Caco-2 (cell line): ENCODE measurements around the gene ZNF787. TPM values are rescaled to one million over a fixed set of nuclear protein-coding genes. Genes with fewer than 3 reads are reported as not detected.
"Not testable (repeated sequence)": the region's sequence is repeated elsewhere in the genome, so short reads cannot be mapped to it uniquely, and the experiment has no call there.

Experiments
- BruUV-seq: library from RNA; stranded (reverse); fragments of 400-500 nt; replicated peaks from 2 replicates; lab custom pipeline; 2021; lab: Mats Ljungman, UMichigan
- CTCF ChIA-PET: fragments of 300-600 bp; sonication (Branson Sonifier 250); formaldehyde crosslinking; loops from one replicate; lab custom pipeline; 2022; ENCODE audit warnings: antibody characterized with exemption; lab: Charles Lee
- POLR2A ChIA-PET: fragments of 300-600 bp; sonication (Branson Sonifier 250); formaldehyde crosslinking; loops from one replicate; lab custom pipeline; 2022; ENCODE audit warnings: antibody characterized with exemption; lab: Charles Lee
- DNase-seq, 2 experiments: peaks; one replicate each; pipeline versions ENCODE4 v3.0.0 to v3.0.0-alpha.2; 2020 to 2022
- H3K27me3 ChIP-seq: replicated peaks from 2 replicates; pipeline ENCODE4 v1.6.0; 2011; ENCODE audit warnings: low read length; ENCODE audit not compliant: control insufficient read depth, insufficient read depth
- H3K36me3 ChIP-seq: 2 replicates; pipeline ENCODE4 v1.5.1; 2011; ENCODE audit warnings: low read length; ENCODE audit not compliant: control insufficient read depth, insufficient read depth
- H3K4me1 ChIP-seq: fragments of 250-450 bp; sonication (Bioruptor Pico); 2 replicates; pipeline ENCODE4 v1.5.1; 2020; ENCODE audit warnings: mild to moderate bottlenecking
- H3K4me3 ChIP-seq: 2 replicates; pipeline ENCODE4 v1.5.1; 2011; ENCODE audit warnings: low read depth, mild to moderate bottlenecking, control low read depth, low read length
- H3K9me3 ChIP-seq: fragments of 250-450 bp; sonication (Bioruptor Pico); 2 replicates; pipeline ENCODE4 v1.5.1; 2020; ENCODE audit warnings: mild to moderate bottlenecking, moderate library complexity
- H3K27ac Mint-ChIP-seq: one replicate; pipeline ENCODE4 v1.8.0; 2022; ENCODE audit warnings: mixed read lengths; ENCODE audit not compliant: unreplicated experiment
- H3K27me3 Mint-ChIP-seq: one replicate; pipeline ENCODE4 v1.8.0; 2022; ENCODE audit warnings: mixed read lengths; ENCODE audit not compliant: insufficient read depth, unreplicated experiment
- H3K36me3 Mint-ChIP-seq: one replicate; pipeline ENCODE4 v1.8.0; 2022; ENCODE audit warnings: mild to moderate bottlenecking, mixed read lengths; ENCODE audit not compliant: insufficient read depth, unreplicated experiment
- H3K4me1 Mint-ChIP-seq: one replicate; pipeline ENCODE4 v1.8.0; 2022; ENCODE audit warnings: low read depth, mixed read lengths; ENCODE audit not compliant: unreplicated experiment
- H3K4me3 Mint-ChIP-seq: one replicate; pipeline ENCODE4 v1.8.0; 2022; ENCODE audit warnings: mild to moderate bottlenecking, moderate library complexity, mixed read lengths; ENCODE audit not compliant: unreplicated experiment
- H3K9me3 Mint-ChIP-seq: one replicate; pipeline ENCODE4 v1.8.0; 2022; ENCODE audit warnings: mixed read lengths; ENCODE audit not compliant: unreplicated experiment
- intact Hi-C: fragments of 100-400 bp; cut with micrococcal nuclease; formaldehyde crosslinking; loops from one replicate; pipeline ENCODE4 v1.10.0; 2022; ENCODE audit not compliant: unreplicated experiment
- total RNA-seq: library from RNA; stranded (reverse); gene quantifications from 2 replicates; pipeline ENCODE4 v1.2.3, GENCODE V29; 2022
- TF ChIP-seq, protein P1 (sequence below), 2 experiments: fragments of 200-600 bp in 1 of 2; IDR thresholded peaks; 1 replicate in 1 of 2; 2 replicates in 1 of 2; pipeline versions ENCODE4 v1.5.1 to v1.8.0; 2011 to 2022; ENCODE audit warnings: antibody characterized with exemption in 1 of 2, control low read depth in 1 of 2, inconsistent platforms in 1 of 2, low read depth in 1 of 2, low read length in 1 of 2, mild to moderate bottlenecking in 1 of 2, moderate library complexity in 1 of 2; ENCODE audit not compliant: insufficient read depth in 1 of 2, severe bottlenecking in 1 of 2, unreplicated experiment in 1 of 2

ZNF787 gene
- total RNA-seq, 1 experiment from 2014 or later, result 60.0 TPM

DNA sequence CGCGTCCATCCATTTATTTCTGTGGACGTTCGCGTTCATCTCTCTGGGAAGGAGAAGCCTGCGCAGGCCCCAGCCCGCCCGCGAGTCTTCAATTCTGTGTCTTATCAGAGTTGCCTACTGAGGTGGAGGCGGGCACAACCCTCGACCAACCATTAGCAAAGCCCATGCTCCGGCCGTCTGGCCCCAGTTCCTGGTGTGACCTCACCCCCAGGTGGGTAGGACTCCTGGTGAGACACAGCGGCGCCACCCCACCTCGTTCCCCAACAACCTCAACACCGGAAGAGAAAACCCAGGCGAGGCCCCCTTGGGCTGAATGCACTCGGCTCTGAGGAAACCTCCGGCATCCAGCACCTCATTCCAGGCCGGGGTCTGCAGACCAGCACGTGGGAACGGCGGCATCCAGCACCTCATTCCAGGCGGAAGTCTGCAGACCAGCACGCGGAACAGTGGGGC, 14.7 kb downstream of the ZNF787 start:
- no peaks in the 10 kb centered on the region for H3K27me3 Mint-ChIP-seq
- H3K4me3 Mint-ChIP-seq, result no peak overlapping the region
- intact Hi-C loops, result no loop called here
- DNase-seq, result no peak
- no peaks in the 10 kb centered on the region for H3K9me3 Mint-ChIP-seq
- peaks cover 71% of the 10 kb centered on the region for H3K36me3 Mint-ChIP-seq
- no peaks in the 10 kb centered on the region for H3K27me3 ChIP-seq
- TF ChIP-seq, protein P1, sequence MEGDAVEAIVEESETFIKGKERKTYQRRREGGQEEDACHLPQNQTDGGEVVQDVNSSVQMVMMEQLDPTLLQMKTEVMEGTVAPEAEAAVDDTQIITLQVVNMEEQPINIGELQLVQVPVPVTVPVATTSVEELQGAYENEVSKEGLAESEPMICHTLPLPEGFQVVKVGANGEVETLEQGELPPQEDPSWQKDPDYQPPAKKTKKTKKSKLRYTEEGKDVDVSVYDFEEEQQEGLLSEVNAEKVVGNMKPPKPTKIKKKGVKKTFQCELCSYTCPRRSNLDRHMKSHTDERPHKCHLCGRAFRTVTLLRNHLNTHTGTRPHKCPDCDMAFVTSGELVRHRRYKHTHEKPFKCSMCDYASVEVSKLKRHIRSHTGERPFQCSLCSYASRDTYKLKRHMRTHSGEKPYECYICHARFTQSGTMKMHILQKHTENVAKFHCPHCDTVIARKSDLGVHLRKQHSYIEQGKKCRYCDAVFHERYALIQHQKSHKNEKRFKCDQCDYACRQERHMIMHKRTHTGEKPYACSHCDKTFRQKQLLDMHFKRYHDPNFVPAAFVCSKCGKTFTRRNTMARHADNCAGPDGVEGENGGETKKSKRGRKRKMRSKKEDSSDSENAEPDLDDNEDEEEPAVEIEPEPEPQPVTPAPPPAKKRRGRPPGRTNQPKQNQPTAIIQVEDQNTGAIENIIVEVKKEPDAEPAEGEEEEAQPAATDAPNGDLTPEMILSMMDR (IDR thresholded peaks at IDR 0.05; ENCODE audit: insufficient read depth in 1 of 2, low read depth in 1 of 2, low read length in 1 of 2, severe bottlenecking in 1 of 2, unreplicated experiment in 1 of 2), result no peak
- H3K27ac Mint-ChIP-seq, result peak overlapping the region; percentile 48
- CTCF ChIA-PET, result no interaction called here
- H3K9me3 ChIP-seq, result no peaks in the 10 kb centered on the region
- peaks cover 1% of the 10 kb centered on the region for H3K36me3 ChIP-seq
- H3K4me1 ChIP-seq, result peaks cover 10% of the 10 kb centered on the region
- BruUV-seq, result no TSS peak
- POLR2A ChIA-PET, result no interaction called here
- peaks cover 6% of the 10 kb centered on the region for H3K4me1 Mint-ChIP-seq
- no peak overlapping the region for H3K4me3 ChIP-seq

DNA sequence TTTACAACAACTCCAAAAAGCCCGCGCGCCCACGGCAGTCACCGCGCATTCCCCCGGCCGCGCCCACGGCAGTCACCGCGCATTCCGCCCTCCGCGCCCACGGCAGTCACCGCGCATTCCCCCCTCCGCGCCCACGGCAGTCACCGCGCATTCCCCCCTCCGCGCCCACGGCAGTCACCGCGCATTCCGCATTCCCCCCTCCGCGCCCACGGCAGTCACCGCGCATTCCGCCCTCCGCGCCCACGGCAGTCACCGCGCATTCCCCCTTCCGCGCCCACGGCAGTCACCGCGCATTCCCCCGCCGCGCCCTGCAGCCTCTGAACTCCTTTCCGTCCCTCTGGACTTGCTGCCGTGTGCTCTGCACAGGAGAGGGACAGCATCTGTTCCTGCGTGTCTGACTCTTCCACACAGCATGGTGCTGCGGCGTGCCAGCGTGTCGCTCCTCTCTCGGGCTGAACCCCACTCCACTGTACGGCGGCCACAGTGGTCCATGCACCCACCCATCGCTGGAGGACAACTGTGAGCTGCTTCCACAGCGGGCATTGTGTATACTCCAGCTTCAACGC, 15.2 kb downstream of the ZNF787 start:
- H3K36me3 ChIP-seq, H3K9me3 Mint-ChIP-seq, H3K27me3 ChIP-seq, BruUV-seq, H3K4me3 Mint-ChIP-seq, POLR2A ChIA-PET, H3K4me3 ChIP-seq, H3K27me3 Mint-ChIP-seq, H3K4me1 ChIP-seq, H3K9me3 ChIP-seq, H3K4me1 Mint-ChIP-seq, DNase-seq: not testable (repeated sequence)
- intact Hi-C loops, result loop anchor here (1.0 kb wide), 1 partner anchor 66 kb away; no protein-coding TSS in a partner anchor
- Mint-ChIP-seq H3K27ac (peak overlapping the region; percentile 48), H3K36me3 (peaks cover 76% of the 10 kb centered on the region)
- CTCF ChIA-PET, result interaction anchor here (1.4 kb wide), 1 partner anchor 228 kb away, joined by 4 read pairs; no protein-coding TSS in a partner anchor

DNA sequence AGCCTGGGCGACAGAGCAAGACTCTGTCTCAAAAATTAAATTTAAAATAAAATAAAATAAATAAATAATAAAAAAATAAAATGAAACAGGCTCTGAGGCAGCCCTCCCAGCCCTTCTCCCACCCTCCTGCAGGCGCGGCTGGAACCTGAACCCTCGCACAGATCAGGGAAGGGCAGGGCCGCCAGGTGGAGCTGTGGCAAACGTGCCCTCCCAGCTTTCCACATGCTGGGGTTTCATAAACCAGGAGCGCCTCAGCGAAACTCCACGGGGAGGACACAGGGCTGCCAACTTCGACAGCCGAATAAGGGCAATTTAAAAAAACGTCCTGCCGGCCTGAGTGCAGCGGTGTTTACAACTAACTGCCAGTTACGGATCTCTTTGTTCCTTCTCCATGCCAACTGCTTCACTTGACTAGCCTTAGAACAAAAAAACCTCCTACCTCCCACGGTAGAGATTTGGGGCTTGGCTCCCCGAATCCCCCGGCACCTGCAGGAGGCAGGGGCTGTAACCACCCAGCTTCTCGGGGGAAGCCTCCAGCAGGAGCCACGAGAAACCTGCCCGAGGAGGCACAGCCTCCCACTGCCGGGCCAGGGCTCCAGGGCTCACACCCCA, 15.9 kb downstream of the ZNF787 start:
- TF ChIP-seq, protein P1 (IDR thresholded peaks at IDR 0.05; ENCODE audit: insufficient read depth in 1 of 2, low read depth in 1 of 2, low read length in 1 of 2, severe bottlenecking in 1 of 2, unreplicated experiment in 1 of 2), result peak; percentile 36 to 46
- no peak overlapping the region for H3K4me3 ChIP-seq
- peaks cover 1% of the 10 kb centered on the region for H3K36me3 ChIP-seq
- Mint-ChIP-seq H3K4me3 (no peak overlapping the region), H3K27me3 (no peaks in the 10 kb centered on the region), H3K4me1 (peaks cover 6% of the 10 kb centered on the region), H3K9me3 (no peaks in the 10 kb centered on the region), H3K27ac (peak overlapping the region; percentile 48), H3K36me3 (peaks cover 77% of the 10 kb centered on the region)
- POLR2A ChIA-PET, result no interaction called here
- H3K9me3 ChIP-seq, result no peaks in the 10 kb centered on the region
- H3K4me1 ChIP-seq, result no peaks in the 10 kb centered on the region
- no peaks in the 10 kb centered on the region for H3K27me3 ChIP-seq
- CTCF ChIA-PET, result interaction anchor here (1.0 to 1.4 kb wide), 2 partner anchors 66 to 228 kb away, joined by 3 to 4 read pairs; no protein-coding TSS in a partner anchor
- intact Hi-C loops, result loop anchor here (1.0 kb wide), 1 partner anchor 67 kb away; no protein-coding TSS in a partner anchor
- DNase-seq, result peak in 1 of 2 experiments; percentile 56
- no TSS peak for BruUV-seq
